ENCODE data around the gene EXO1. TPM values are rescaled to one million over a fixed set of nuclear protein-coding genes. Genes with fewer than 3 reads are reported as not detected.

Gene EXO1
- total and polyA plus RNA-seq, 9 of the 15 experiments (the other 6 are each of a cell fraction or from before 2014, with no cell fraction given): 36.0 to 125 (median 83.9) TPM

DNA sequence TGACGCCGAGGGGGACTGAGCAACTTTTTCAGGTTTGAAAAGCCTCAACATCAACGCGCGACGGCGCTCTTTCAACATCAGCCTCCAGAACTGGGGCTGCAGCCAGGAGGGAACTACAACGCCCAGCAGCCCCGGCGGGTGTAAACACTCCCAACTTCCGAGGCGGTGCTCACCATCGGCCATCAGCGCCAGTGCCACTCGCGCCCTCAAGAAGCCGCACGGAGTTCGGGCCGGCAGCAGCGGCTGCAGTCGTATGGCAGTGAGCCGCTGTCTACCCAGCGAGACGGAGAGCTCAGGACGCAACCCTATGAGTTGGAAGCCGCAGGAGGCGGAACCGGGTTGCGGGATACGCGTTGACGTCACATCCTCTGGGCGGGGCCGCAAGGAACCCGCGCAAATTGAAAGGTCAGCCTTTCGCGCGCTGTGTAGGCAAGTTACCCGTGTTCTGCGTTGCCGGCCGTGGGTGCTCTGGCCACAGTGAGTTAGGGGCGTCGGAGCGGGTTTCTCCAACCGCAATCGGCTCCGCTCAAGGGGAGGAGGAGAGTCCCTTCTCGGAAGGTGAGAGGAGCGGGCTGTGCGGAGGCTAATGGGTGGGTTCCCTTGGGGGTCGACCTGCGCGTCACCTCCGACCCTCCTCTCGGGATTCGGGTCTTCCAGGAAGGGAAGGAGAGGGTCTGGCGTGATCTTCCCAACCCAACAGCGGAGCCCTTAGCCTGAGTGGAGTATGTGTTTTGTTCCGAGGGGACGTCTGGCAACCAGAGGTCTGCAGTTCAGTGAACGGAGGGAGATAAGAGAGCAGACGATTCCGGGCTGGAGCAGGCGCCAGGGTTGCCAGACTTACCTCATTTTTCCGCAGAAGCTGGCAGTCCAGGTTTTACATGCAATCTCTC, at the start of gene EXO1 (continued):
- TF ChIP-seq ZNF316 (IDR thresholded peaks at IDR 0.05) (peak; percentile 96), TCFL5 (CRISPR knock-in tag; conservative IDR thresholded peaks at IDR 0.05) (no peak), CHD4 (IDR thresholded peaks at IDR 0.05; ENCODE audit: insufficient read depth, insufficient replicate concordance, low read depth, low read length, poor library complexity, severe bottlenecking) (no peak), XRCC5 (IDR thresholded peaks at IDR 0.05; ENCODE audit: low read depth, low read length) (0 out of 2 replicates have a peak, but pooled peaks have one; percentile 63), NR1H2 (CRISPR knock-in tag; IDR thresholded peaks at IDR 0.05) (no peak), BMI1 (IDR thresholded peaks at IDR 0.05; ENCODE audit: low read length) (no peak), KLF10 (CRISPR knock-in tag; IDR thresholded peaks at IDR 0.05) (no peak), HNRNPK (IDR thresholded peaks at IDR 0.05; ENCODE audit: low read depth, low read length, poor library complexity, severe bottlenecking) (no peak), MED1 (CRISPR knock-in tag; IDR thresholded peaks at IDR 0.05; ENCODE audit: borderline replicate concordance) (no peak), PHTF2 (CRISPR knock-in tag; IDR thresholded peaks at IDR 0.05) (no peak), ZFP1 (CRISPR knock-in tag; IDR thresholded peaks at IDR 0.05) (no peak), CHD1 (IDR thresholded peaks at IDR 0.05; ENCODE audit: low read length) (peak; percentile 82), GTF2F1 (IDR thresholded peaks at IDR 0.05; ENCODE audit: low read depth, low read length) (no peak), ZNF57 (CRISPR knock-in tag; IDR thresholded peaks at IDR 0.05) (no peak), ZNF253 (CRISPR knock-in tag; conservative IDR thresholded peaks at IDR 0.05) (no peak), GTF2A2 (tag; IDR thresholded peaks at IDR 0.05) (no peak), MYNN (IDR thresholded peaks at IDR 0.05) (no peak), MYNN (CRISPR knock-in tag; IDR thresholded peaks at IDR 0.05) (no peak), SNRNP70 (optimal IDR thresholded peaks at IDR 0.05; ENCODE audit: low read depth, low read length) (peak; percentile 62), RBFOX2 (IDR thresholded peaks at IDR 0.05; ENCODE audit: low read depth, low read length) (peak; percentile 100), TAF1 (IDR thresholded peaks at IDR 0.05; ENCODE audit: control insufficient read depth, extremely low read depth, insufficient read depth, low read length, severe bottlenecking) (peak; percentile 86), BHLHE40 (IDR thresholded peaks at IDR 0.05; ENCODE audit: low read length) (peak; percentile 41; the same call in 1 of the 2 replicates)
- TF ChIP-seq, protein P1, sequence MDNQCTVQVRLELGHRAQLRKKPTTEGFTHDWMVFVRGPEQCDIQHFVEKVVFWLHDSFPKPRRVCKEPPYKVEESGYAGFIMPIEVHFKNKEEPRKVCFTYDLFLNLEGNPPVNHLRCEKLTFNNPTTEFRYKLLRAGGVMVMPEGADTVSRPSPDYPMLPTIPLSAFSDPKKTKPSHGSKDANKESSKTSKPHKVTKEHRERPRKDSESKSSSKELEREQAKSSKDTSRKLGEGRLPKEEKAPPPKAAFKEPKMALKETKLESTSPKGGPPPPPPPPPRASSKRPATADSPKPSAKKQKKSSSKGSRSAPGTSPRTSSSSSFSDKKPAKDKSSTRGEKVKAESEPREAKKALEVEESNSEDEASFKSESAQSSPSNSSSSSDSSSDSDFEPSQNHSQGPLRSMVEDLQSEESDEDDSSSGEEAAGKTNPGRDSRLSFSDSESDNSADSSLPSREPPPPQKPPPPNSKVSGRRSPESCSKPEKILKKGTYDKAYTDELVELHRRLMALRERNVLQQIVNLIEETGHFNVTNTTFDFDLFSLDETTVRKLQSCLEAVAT (IDR thresholded peaks at IDR 0.05): peak; percentile 35 to 73; a peak in 2 of 4 replicates
- TF ChIP-seq, protein P2, sequence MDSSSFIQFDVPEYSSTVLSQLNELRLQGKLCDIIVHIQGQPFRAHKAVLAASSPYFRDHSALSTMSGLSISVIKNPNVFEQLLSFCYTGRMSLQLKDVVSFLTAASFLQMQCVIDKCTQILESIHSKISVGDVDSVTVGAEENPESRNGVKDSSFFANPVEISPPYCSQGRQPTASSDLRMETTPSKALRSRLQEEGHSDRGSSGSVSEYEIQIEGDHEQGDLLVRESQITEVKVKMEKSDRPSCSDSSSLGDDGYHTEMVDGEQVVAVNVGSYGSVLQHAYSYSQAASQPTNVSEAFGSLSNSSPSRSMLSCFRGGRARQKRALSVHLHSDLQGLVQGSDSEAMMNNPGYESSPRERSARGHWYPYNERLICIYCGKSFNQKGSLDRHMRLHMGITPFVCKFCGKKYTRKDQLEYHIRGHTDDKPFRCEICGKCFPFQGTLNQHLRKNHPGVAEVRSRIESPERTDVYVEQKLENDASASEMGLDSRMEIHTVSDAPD (CRISPR knock-in tag; IDR thresholded peaks at IDR 0.05): no peak
- TF ChIP-seq, protein P3, sequence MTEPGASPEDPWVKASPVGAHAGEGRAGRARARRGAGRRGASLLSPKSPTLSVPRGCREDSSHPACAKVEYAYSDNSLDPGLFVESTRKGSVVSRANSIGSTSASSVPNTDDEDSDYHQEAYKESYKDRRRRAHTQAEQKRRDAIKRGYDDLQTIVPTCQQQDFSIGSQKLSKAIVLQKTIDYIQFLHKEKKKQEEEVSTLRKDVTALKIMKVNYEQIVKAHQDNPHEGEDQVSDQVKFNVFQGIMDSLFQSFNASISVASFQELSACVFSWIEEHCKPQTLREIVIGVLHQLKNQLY (CRISPR knock-in tag; conservative IDR thresholded peaks at IDR 0.05): peak in 1 of 2 experiments; percentile 62; a peak in 1 of 4 replicates
